GM23248 (cell line): Measurements from ENCODE around the gene DLX3.

Source experiments
- EZH2 ChIP-seq: fragments of 200-600 bp; sonication (generic); IDR thresholded peaks from 2 replicates; pipeline ENCODE4 v1.6.1; 2018; ENCODE audit warnings: antibody characterized with exemption, mild to moderate bottlenecking; ENCODE audit not compliant: insufficient read depth, poor library complexity, severe bottlenecking
- EZH2phosphoT487 ChIP-seq: fragments of 200-600 bp; sonication (generic); IDR thresholded peaks from 2 replicates; pipeline ENCODE4 v1.6.1; 2018; ENCODE audit warnings: antibody characterized with exemption, moderate library complexity, mild to moderate bottlenecking, low read depth; ENCODE audit not compliant: insufficient read depth

DNA sequence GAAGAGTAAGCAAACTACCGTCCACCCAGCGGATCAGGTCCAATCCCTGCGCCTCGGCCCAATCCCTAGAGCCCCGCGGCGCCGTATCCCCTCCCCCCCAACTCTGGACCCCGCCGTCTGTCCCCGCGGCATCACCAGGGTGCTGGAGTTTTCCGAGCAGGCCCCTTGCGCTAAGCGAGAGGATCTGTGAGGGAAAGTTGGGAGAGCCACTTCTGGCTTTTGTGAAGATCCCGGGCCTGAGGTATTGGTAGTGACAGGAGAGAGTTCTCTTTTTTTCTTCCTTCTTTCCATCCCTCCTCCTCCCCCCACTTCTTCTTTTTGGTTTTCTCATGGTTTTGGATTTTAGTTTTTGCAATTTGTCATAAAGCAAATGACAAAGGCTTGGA lies 29.5 kb downstream of the DLX3 start:
- TF ChIP-seq EZH2, result no peak
- no peak for TF ChIP-seq EZH2phosphoT487
